ENCODE results near the gene SFT2D1.

- TF ChIP-seq CTCF (IDR thresholded peaks at IDR 0.05), result peak in 1 of 6 experiments; percentile 21
- TF ChIP-seq POLR2A (IDR thresholded peaks at IDR 0.05), result peak in 3 of 4 donors; percentile 76 to 96 (median 89)
Measured at GRCh38 chr6:166342349-166343149, at the start of gene SFT2D1.
